GM12875 (cell line): ENCODE data around the gene RELCH.

Source experiments
- H3K4me3 ChIP-seq: one replicate; pipeline ENCODE4 v1.5.1; 2011; ENCODE audit warnings: low read depth, low read length, control low read depth
- TF ChIP-seq, protein P1 (sequence below): IDR thresholded peaks from 2 replicates; pipeline ENCODE4 v1.5.1; 2011; ENCODE audit warnings: low read depth, mild to moderate bottlenecking, control low read depth, inconsistent platforms, low read length, moderate library complexity, borderline replicate concordance; ENCODE audit not compliant: insufficient read depth

RELCH gene

DNA sequence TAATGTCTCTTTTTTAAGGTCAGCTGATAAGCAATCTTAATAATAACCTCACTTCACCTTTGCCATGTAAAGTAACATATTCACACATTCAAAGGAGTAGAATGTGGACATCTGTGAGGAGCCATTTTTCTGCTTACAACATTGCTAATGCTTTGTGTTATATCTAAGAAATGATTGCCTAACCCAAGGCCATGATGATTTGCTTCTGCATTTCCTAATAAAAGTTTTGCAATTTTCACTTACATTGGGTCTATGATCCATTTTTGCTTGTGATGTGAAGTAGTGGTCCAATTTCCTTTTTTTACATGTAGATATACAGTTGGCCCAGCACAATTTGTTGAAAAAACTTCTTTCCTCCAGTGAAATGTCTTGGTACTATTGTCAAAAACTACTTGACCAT lies 22.0 kb downstream of the RELCH start:
- H3K4me3 ChIP-seq = no peak overlapping the region
- TF ChIP-seq, protein P1, sequence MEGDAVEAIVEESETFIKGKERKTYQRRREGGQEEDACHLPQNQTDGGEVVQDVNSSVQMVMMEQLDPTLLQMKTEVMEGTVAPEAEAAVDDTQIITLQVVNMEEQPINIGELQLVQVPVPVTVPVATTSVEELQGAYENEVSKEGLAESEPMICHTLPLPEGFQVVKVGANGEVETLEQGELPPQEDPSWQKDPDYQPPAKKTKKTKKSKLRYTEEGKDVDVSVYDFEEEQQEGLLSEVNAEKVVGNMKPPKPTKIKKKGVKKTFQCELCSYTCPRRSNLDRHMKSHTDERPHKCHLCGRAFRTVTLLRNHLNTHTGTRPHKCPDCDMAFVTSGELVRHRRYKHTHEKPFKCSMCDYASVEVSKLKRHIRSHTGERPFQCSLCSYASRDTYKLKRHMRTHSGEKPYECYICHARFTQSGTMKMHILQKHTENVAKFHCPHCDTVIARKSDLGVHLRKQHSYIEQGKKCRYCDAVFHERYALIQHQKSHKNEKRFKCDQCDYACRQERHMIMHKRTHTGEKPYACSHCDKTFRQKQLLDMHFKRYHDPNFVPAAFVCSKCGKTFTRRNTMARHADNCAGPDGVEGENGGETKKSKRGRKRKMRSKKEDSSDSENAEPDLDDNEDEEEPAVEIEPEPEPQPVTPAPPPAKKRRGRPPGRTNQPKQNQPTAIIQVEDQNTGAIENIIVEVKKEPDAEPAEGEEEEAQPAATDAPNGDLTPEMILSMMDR = no peak

DNA sequence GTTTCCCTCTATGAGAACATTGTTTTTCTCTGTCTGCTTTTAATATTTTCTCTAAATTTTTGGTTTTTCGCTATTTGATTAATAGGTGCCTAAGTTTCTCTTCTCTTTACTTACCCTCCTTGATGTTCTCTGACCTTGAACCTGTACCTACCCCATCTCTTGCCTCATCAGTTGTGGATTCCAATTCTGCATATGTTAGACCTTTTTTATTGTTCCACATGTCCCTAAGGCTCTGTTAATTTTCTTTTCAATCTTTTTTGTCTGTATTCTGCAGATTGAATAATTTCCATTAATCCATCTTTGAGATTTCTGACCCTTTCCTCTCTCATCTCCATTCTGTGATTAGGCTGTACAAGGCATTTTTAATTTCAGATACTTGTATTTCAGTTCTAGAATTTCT lies 23.1 kb downstream of the RELCH start:
- TF ChIP-seq, protein P1 = no peak
- no peak overlapping the region for H3K4me3 ChIP-seq

DNA sequence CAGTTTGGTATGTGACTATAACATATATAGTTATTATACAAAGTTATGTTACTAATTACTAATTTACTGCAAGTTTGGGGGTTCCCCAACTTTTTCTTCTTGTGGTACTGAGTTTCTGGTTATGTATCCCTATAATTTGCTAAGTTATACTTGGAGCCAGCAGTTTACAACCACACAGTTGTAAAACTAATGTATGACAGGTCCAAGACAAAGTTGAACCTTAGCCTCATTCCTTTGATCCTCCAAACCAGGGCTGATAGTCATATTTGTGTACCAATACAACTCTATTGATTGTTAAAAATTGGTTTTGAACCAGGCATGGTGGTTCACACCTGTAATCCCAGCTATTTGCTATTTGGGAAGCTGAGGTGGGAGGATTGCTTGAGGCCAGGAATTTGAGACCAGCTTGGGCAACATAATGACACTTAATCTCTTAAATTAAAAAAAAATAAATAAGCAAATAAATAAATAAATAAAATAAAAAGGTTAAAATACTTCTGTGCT lies 24.3 kb downstream of the RELCH start:
- H3K4me3 ChIP-seq = no peak overlapping the region
- TF ChIP-seq, protein P1 = no peak

DNA sequence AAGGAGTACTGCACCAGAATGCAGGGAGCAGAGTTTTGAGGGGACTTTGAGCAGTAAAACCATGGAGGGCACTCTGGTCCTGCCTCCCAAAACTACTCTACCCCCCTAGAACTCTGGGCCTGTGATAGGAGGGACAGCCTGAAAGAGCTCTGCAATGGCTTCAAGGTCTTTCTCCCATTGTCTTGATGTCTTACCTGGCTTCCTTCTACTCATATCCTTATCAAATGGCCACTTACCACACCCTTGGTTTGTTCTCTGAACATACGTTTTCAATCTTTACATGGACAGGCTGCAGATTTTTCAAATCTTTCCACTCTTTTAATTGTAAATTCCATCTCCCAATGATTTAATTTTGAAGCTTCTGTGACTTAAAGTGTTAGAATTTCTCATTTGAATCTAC lies 27.7 kb downstream of the RELCH start:
- TF ChIP-seq, protein P1 = no peak
- no peak overlapping the region for H3K4me3 ChIP-seq

DNA sequence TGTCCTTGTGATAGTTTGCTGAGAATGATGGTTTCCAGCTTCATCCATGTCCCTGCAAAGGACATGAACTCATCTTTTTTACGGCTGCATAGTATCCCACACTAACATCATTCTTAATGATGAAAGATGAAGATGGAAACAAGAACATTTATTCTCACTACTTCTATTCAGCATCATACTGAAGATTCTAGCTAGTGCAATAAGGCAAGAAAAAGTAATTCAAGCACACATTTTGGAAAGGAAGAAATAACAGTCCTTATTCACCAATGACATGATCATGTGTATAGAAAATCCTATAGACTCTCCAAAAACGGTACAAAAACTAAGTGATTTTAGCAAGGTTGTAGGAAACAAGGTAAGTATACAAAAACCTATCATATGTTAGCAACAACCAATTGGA lies 37.2 kb downstream of the RELCH start:
- no peak overlapping the region for H3K4me3 ChIP-seq
- TF ChIP-seq, protein P1 = no peak

DNA sequence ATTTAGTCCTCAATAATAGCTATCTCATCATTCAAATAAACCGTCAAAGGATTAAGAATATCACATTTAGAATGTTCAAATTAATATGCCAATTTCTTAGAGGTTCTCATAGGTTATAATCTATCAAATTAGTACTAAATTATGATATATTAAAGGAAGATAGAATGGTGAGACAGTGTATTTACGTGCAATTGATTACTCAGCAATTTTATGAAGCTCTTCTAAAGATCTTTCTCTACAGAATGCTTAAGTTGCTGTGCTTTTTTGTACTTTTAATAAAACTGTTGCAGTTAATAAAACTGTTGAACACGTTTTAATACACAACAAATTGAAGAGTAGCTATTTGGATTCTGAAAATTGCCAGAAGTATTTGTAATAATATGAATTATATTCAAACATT lies 39.0 kb downstream of the RELCH start:
- TF ChIP-seq, protein P1 = no peak
- H3K4me3 ChIP-seq = no peak overlapping the region

DNA sequence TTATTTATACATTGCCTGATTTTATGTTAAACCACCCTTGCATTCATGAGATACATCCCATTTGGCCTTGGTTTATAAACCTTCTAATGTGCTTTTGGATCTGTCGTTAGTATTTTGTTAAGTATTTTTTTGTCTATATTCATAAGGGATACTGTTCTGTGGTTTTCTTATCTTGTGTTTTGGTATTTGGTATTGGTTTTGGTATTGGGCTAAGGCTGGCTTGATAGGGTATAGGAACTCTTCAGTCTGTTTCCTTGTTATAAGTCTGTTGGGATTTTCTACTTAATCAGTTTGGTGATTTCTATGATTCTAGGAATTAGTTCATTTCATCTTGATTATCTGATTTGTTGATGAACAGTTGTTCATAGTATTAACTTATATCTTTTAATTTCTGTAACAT lies 49.2 kb downstream of the RELCH start:
- TF ChIP-seq, protein P1 = no peak
- no peak overlapping the region for H3K4me3 ChIP-seq
